HCT116 (cell line): ENCODE measurements around the gene URAD. TPM values are rescaled to one million over a fixed set of nuclear protein-coding genes. Genes with fewer than 3 reads are reported as not detected.

Experiments used
- ATAC-seq: fragments of 200-7000 bp; cut with Tn5 transposase; 2 replicates; pipeline ENCODE4 v1.9.1; 2020; ENCODE audit warnings: mild to moderate bottlenecking, moderate library complexity
- BruUV-seq: library from RNA; stranded (reverse); fragments of 400-500 nt; replicated peaks from 2 replicates; lab custom pipeline; 2021; lab: Mats Ljungman, UMichigan
- CTCF ChIA-PET: fragments of 300-600 bp; sonication (Branson Sonifier 250); formaldehyde crosslinking; loops from one replicate; lab custom pipeline; 2021; ENCODE audit warnings: antibody characterized with exemption; lab: Charles Lee
- POLR2A ChIA-PET: fragments of 300-600, 350-600 bp; sonication (Branson Sonifier 250); formaldehyde crosslinking; loops from one replicate; lab custom pipeline; 2021; ENCODE audit warnings: antibody characterized with exemption; lab: Charles Lee
- RAD21 ChIA-PET, 2 experiments: fragments of 300-600 bp; sonication (Branson Sonifier 250); formaldehyde crosslinking; loops; one replicate each; lab custom pipeline; 2023; ENCODE audit warnings: low total read pairs in 2 of 2; ENCODE audit not compliant: uncharacterized antibody in 2 of 2, unreplicated experiment in 2 of 2, low non-redundant PET in 1 of 2; lab: Charles Lee
- DNase-seq: peaks from one replicate; pipeline ENCODE4 v3.0.0-alpha.2; 2010; ENCODE audit warnings: low read depth, low spot score
- H2AFZ ChIP-seq: fragments of 200-600 bp; shearing (Covaris generic), sonication (generic); 2 replicates; pipeline ENCODE4 v1.6.1; 2017; ENCODE audit warnings: low read depth, mixed run types, mixed read lengths, antibody characterized with exemption, low read length; ENCODE audit not compliant: poor library complexity, severe bottlenecking
- H3K27ac ChIP-seq: 2 replicates; pipeline ENCODE4 v1.5.1; 2012; ENCODE audit warnings: low read depth, low read length
- H3K27me3 ChIP-seq: fragments of 200-600 bp; sonication (generic); 2 replicates; pipeline ENCODE4 v1.6.1; 2016; ENCODE audit warnings: mixed run types, low read length, mixed read lengths; ENCODE audit not compliant: insufficient read depth
- H3K36me3 ChIP-seq, 2 experiments: fragments of 200-500 bp in 1 of 2; fragments of 200-600 bp in 1 of 2; sonication (Bioruptor generic) in 1 of 2; sonication (generic) in 1 of 2; 2 replicates each; pipeline versions ENCODE4 v1.5.1 to v1.6.1; 2014 to 2016; ENCODE audit warnings: low read length in 2 of 2, inconsistent platforms in 1 of 2, mixed read lengths in 1 of 2, mixed run types in 1 of 2; ENCODE audit not compliant: insufficient read depth in 2 of 2, control insufficient read depth in 1 of 2
- H3K4me1 ChIP-seq, 2 experiments: fragments of 200-600 bp in 1 of 2; sonication (generic) in 1 of 2; 2 replicates each; pipeline versions ENCODE4 v1.5.1 to v1.6.1; 2012 to 2017; ENCODE audit warnings: low read length in 2 of 2, inconsistent platforms in 1 of 2, mild to moderate bottlenecking in 1 of 2, mixed read lengths in 1 of 2, mixed run types in 1 of 2, moderate library complexity in 1 of 2; ENCODE audit not compliant: insufficient read depth in 2 of 2, control insufficient read depth in 1 of 2
- H3K4me2 ChIP-seq: fragments of 200-600 bp; sonication (generic); 2 replicates; pipeline ENCODE4 v1.6.1; 2017; ENCODE audit warnings: mixed run types, low read length, mixed read lengths
- H3K4me3 ChIP-seq, 2 experiments: fragments of 200-600 bp in 1 of 2; sonication (generic) in 1 of 2; replicated peaks in 1 of 2; 2 replicates each; pipeline ENCODE4 v1.5.1; 2011 to 2016; ENCODE audit warnings: low read length in 2 of 2, control low read depth in 1 of 2, low read depth in 1 of 2, mild to moderate bottlenecking in 1 of 2, mixed read lengths in 1 of 2, mixed run types in 1 of 2
- H3K79me2 ChIP-seq: fragments of 200-600 bp; sonication (generic); 2 replicates; pipeline ENCODE4 v1.6.1; 2017; ENCODE audit warnings: mild to moderate bottlenecking, mixed run types, low read length, moderate library complexity, mixed read lengths; ENCODE audit not compliant: insufficient read depth
- H3K9ac ChIP-seq: fragments of 200-600 bp; sonication (generic); 2 replicates; pipeline ENCODE4 v1.6.1; 2016; ENCODE audit warnings: low read length, mixed read lengths
- H3K9me2 ChIP-seq: fragments of 200-600 bp; sonication (generic), shearing (Covaris generic); 2 replicates; pipeline ENCODE4 v1.6.1; 2017; ENCODE audit warnings: mixed run types, mild to moderate bottlenecking, moderate library complexity; ENCODE audit not compliant: insufficient read depth
- H3K9me3 ChIP-seq, 2 experiments: fragments of 200-500 bp in 1 of 2; fragments of 200-600 bp in 1 of 2; sonication (Bioruptor generic) in 1 of 2; sonication (generic) in 1 of 2; 2 replicates each; pipeline ENCODE4 v1.6.1; 2014 to 2017; ENCODE audit warnings: low read length in 2 of 2, mixed read lengths in 2 of 2, inconsistent platforms in 1 of 2, low read depth in 1 of 2, mild to moderate bottlenecking in 1 of 2, mixed run types in 1 of 2, moderate library complexity in 1 of 2; ENCODE audit not compliant: control insufficient read depth in 1 of 2, insufficient read depth in 1 of 2
- H4K20me1 ChIP-seq: fragments of 200-600 bp; sonication (generic), shearing (Covaris generic); 2 replicates; pipeline ENCODE4 v1.6.1; 2017; ENCODE audit warnings: mixed run types, mild to moderate bottlenecking, moderate library complexity; ENCODE audit not compliant: insufficient read depth
- CEBPB ChIP-seq: IDR thresholded peaks from 2 replicates; pipeline ENCODE4 v1.6.1; 2012; ENCODE audit warnings: low read depth
- CTCF ChIP-seq, 3 experiments: fragments of 200-600 bp in 1 of 3; sonication (generic) in 1 of 3; IDR thresholded peaks in 2 of 3; conservative IDR thresholded peaks in 1 of 3; 2 replicates each; pipeline ENCODE4 v1.5.1; 2012 to 2017; ENCODE audit warnings: low read depth in 2 of 3, low read length in 2 of 3, antibody characterized with exemption in 1 of 3, borderline replicate concordance in 1 of 3, control low read depth in 1 of 3, mild to moderate bottlenecking in 1 of 3, mixed read lengths in 1 of 3, mixed run types in 1 of 3, moderate library complexity in 1 of 3; ENCODE audit not compliant: insufficient read depth in 1 of 3
- EZH2 ChIP-seq: fragments of 200-600 bp; sonication (generic); IDR thresholded peaks from 2 replicates; pipeline ENCODE4 v1.6.1; 2017; ENCODE audit warnings: antibody characterized with exemption, mixed run types
- EZH2phosphoT487 ChIP-seq: fragments of 200-600 bp; IDR thresholded peaks from 2 replicates; pipeline ENCODE4 v1.6.1; 2018; ENCODE audit warnings: antibody characterized with exemption, borderline replicate concordance
- FOSL1 ChIP-seq: IDR thresholded peaks from 2 replicates; pipeline ENCODE4 v1.6.1; 2012; ENCODE audit warnings: low read depth
- JUND ChIP-seq: IDR thresholded peaks from 2 replicates; pipeline ENCODE4 v1.6.1; 2012
- MAX ChIP-seq: IDR thresholded peaks from 2 replicates; pipeline ENCODE4 v1.6.1; 2012
- POLR2A ChIP-seq: IDR thresholded peaks from 2 replicates; pipeline ENCODE4 v1.7.0; 2011; ENCODE audit warnings: borderline replicate concordance; ENCODE audit not compliant: insufficient read depth, insufficient read length; ENCODE audit errors: extremely low read depth
- SIN3A ChIP-seq: IDR thresholded peaks from 2 replicates; pipeline ENCODE4 v1.6.1; 2012; ENCODE audit warnings: low read depth
- SP1 ChIP-seq: IDR thresholded peaks from 2 replicates; pipeline ENCODE4 v1.6.1; 2012; ENCODE audit warnings: low read depth
- SRF ChIP-seq: IDR thresholded peaks from 2 replicates; pipeline ENCODE4 v1.6.1; 2012; ENCODE audit warnings: low read depth
- TCF7L2 ChIP-seq: IDR thresholded peaks from 2 replicates; pipeline ENCODE4 v1.7.0; 2011; ENCODE audit warnings: borderline replicate concordance, inconsistent platforms; ENCODE audit not compliant: insufficient read depth, insufficient read length; ENCODE audit errors: extremely low read depth
- YY1 ChIP-seq: IDR thresholded peaks from 2 replicates; pipeline ENCODE4 v1.6.1; 2011; ENCODE audit warnings: low read length, low read depth, moderate library complexity, mild to moderate bottlenecking; ENCODE audit not compliant: insufficient replicate concordance; ENCODE audit errors: extremely low read depth
- ZBTB33 ChIP-seq: IDR thresholded peaks from 2 replicates; pipeline ENCODE4 v1.6.1; 2011; ENCODE audit warnings: mild to moderate bottlenecking, low read length, moderate library complexity; ENCODE audit not compliant: insufficient replicate concordance; ENCODE audit errors: extremely low read depth
- ZFX ChIP-seq: fragments of 450-650 bp; IDR thresholded peaks from 2 replicates; pipeline ENCODE4 v1.6.1; 2017
- ZNF274 ChIP-seq: fragments of 200-500 bp; sonication (Bioruptor generic); IDR thresholded peaks from 2 replicates; pipeline ENCODE4 v1.6.1; 2014; ENCODE audit warnings: mild to moderate bottlenecking, low read depth, low read length, inconsistent platforms
- intact Hi-C: fragments of 100-400 bp; cut with micrococcal nuclease; formaldehyde crosslinking; loops from 2 replicates; pipeline ENCODE4 v1.10.0; 2022
- total RNA-seq: library from RNA; stranded (reverse); gene quantifications from one replicate; pipeline ENCODE4 v1.2.1, GENCODE V29; 2021; ENCODE audit not compliant: unreplicated experiment
- TF ChIP-seq, protein P1 (sequence below): IDR thresholded peaks from 2 replicates; pipeline ENCODE4 v1.6.1; 2012; ENCODE audit warnings: low read depth
- TF ChIP-seq, protein P2 (sequence below): IDR thresholded peaks from 2 replicates; pipeline ENCODE4 v1.6.1; 2012

Gene URAD
- total RNA-seq, 1 experiment from 2014 or later: not detected

DNA sequence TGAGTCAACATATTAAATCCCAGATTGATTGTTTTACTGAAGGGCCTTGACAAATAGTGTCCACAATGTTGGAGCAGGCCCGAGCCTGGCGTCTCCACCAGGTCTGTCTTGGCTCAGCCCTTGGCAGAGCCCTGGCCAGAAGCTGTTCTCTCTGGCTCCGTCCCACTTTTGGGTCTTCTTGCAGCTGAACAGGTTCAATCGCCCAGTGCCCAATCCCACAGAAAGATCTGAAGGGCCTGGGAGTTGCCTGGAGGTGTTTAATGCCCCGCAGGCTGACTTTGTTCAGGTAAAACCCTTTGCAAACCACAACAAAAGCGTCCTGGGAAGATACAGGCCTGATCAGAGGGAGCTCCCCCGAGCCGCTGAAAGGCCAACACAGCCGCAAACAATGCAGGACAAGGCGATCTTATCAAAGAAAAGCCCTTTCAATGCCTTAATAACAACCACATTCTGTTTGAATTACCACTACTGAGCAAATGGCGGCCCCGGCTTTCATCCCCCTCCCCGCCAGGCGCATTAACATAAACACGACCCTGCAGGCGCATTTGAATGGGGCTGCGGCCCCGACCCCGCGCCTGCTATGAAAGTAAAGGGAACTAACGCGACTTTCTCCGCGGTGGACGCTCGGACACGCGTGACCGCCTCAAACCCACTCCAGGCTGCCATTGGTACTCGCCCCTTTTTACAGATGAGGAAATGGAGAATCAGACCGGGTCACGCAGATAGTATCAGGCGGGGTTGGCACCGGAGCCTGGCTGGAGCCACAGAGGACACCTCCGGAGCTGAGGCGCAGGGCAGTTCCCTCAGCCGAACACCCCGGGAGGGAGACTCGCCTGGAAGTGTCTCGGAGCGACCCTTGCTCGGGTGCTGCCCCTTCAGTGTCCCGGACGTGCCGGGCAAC, 22.5 kb downstream of the URAD start:
- Histone ChIP-seq H3K79me2 (peaks cover 40% of the 10 kb centered on the region), H3K9me3 (no peaks in the 10 kb centered on the region), H3K27me3 (no peaks in the 10 kb centered on the region), H3K4me1 (peaks cover 6 to 20% of the 10 kb centered on the region in 2 experiments; a peak in 3 of 4 replicates), H3K36me3 (peaks cover 0 to 4% of the 10 kb centered on the region in 2 experiments; a peak in 1 of 4 replicates)
- no TSS peak for BruUV-seq
- POLR2A ChIA-PET: no interaction called here
- ATAC-seq: no peak
- TF ChIP-seq, protein P1, sequence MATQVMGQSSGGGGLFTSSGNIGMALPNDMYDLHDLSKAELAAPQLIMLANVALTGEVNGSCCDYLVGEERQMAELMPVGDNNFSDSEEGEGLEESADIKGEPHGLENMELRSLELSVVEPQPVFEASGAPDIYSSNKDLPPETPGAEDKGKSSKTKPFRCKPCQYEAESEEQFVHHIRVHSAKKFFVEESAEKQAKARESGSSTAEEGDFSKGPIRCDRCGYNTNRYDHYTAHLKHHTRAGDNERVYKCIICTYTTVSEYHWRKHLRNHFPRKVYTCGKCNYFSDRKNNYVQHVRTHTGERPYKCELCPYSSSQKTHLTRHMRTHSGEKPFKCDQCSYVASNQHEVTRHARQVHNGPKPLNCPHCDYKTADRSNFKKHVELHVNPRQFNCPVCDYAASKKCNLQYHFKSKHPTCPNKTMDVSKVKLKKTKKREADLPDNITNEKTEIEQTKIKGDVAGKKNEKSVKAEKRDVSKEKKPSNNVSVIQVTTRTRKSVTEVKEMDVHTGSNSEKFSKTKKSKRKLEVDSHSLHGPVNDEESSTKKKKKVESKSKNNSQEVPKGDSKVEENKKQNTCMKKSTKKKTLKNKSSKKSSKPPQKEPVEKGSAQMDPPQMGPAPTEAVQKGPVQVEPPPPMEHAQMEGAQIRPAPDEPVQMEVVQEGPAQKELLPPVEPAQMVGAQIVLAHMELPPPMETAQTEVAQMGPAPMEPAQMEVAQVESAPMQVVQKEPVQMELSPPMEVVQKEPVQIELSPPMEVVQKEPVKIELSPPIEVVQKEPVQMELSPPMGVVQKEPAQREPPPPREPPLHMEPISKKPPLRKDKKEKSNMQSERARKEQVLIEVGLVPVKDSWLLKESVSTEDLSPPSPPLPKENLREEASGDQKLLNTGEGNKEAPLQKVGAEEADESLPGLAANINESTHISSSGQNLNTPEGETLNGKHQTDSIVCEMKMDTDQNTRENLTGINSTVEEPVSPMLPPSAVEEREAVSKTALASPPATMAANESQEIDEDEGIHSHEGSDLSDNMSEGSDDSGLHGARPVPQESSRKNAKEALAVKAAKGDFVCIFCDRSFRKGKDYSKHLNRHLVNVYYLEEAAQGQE: no peak
- TF ChIP-seq ZFX: no peak
- no peak for TF ChIP-seq FOSL1
- TF ChIP-seq ZBTB33: no peak
- TF ChIP-seq POLR2A: no peak
- no peak for TF ChIP-seq EZH2phosphoT487
- no peak for TF ChIP-seq CEBPB
- TF ChIP-seq, protein P2, sequence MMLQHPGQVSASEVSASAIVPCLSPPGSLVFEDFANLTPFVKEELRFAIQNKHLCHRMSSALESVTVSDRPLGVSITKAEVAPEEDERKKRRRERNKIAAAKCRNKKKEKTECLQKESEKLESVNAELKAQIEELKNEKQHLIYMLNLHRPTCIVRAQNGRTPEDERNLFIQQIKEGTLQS: no peak
- TF ChIP-seq TCF7L2: no peak
- no peak for TF ChIP-seq SIN3A
- TF ChIP-seq YY1: no peak
- no peak for TF ChIP-seq CTCF (IDR thresholded peaks at IDR 0.05 in 2 of 3, conservative IDR thresholded peaks at IDR 0.05 in 1 of 3; ENCODE audit: borderline replicate concordance in 1 of 3, insufficient read depth in 1 of 3, low read depth in 2 of 3, low read length in 2 of 3)
- TF ChIP-seq SP1: no peak
- TF ChIP-seq ZNF274: no peak
- TF ChIP-seq JUND: no peak
- no peak for TF ChIP-seq SRF
- no peak for TF ChIP-seq EZH2
- TF ChIP-seq MAX: no peak
- TF ChIP-seq, all 23 proteins: peak for 0
- H3K27ac ChIP-seq: no peak overlapping the region
- no peak overlapping the region for H3K4me3 ChIP-seq
- no peak overlapping the region for H3K9ac ChIP-seq
- DNase-seq: no peak
- no peak overlapping the region for H2AFZ ChIP-seq
- intact Hi-C loops: loop anchor here (5.0 kb wide), 1 partner anchor 584 kb away; no protein-coding TSS in a partner anchor
- no peak overlapping the region for H3K4me2 ChIP-seq
- no peaks in the 10 kb centered on the region for H4K20me1 ChIP-seq
- H3K9me2 ChIP-seq: no peaks in the 10 kb centered on the region
- ChIA-PET CTCF (interaction anchor here (1.9 kb wide), 1 partner anchor 139 kb away, joined by 5 read pairs; no protein-coding TSS in a partner anchor), RAD21 (no interaction called here)
